ENCODE results near the gene ST3GAL4. TPM values are rescaled to one million over a fixed set of nuclear protein-coding genes. Genes with fewer than 3 reads are reported as not detected.

Gene ST3GAL4
- total and polyA plus RNA-seq, 7 donors: 43.1 to 336 (median 69.2) TPM

- TF ChIP-seq CTCF (IDR thresholded peaks at IDR 0.05) (no peak), POLR2AphosphoS5 (IDR thresholded peaks at IDR 0.05) (peak; percentile 59 to 87 (median 84)), POLR2A (IDR thresholded peaks at IDR 0.05) (no peak), EP300 (IDR thresholded peaks at IDR 0.05) (peak in 1 of 4 donors; percentile 53)
- Histone ChIP-seq H3K36me3 (peaks cover 0 to 12% (median 0%) of the 10 kb centered on the region in 4 donors), H3K4me1 (peaks cover 0 to 60% (median 53%) of the 10 kb centered on the region in 4 donors), H3K27me3 (no peaks in the 10 kb centered on the region), H3K27ac (peak overlapping the region; percentile 82 to 86 (median 84)), H3K9me3 (no peaks in the 10 kb centered on the region), H3K4me3 (no peak overlapping the region)
- intact Hi-C loops (cut with DNase I): loop anchor here (2.0 to 10.0 kb wide), 4 partner anchors 58 to 520 kb away; no protein-coding TSS in a partner anchor
- 73 to 74% methylated on average over 7 of the region's 7 CpGs for WGBS, 2 donors
- DNase-seq: peak; percentile 97
Measured at GRCh38 chr11:126415128-126415527, 59.6 kb downstream of the ST3GAL4 start.

GRCh38 chr11:126415669-126416420 lies 60.4 kb downstream of the ST3GAL4 start:
- Histone ChIP-seq H3K4me3 (peak overlapping the region in 3 of 4 donors; percentile 48 to 52 (median 50)), H3K27me3 (no peaks in the 10 kb centered on the region), H3K4me1 (peaks cover 0 to 55% (median 47%) of the 10 kb centered on the region in 4 donors), H3K36me3 (peaks cover 0 to 11% (median 0%) of the 10 kb centered on the region in 4 donors), H3K9me3 (no peaks in the 10 kb centered on the region), H3K27ac (peak overlapping the region; percentile 82 to 86 (median 84))
- peak; percentile 30 to 59 (median 48) for TF ChIP-seq POLR2AphosphoS5 (IDR thresholded peaks at IDR 0.05)
- TF ChIP-seq POLR2A (IDR thresholded peaks at IDR 0.05): no peak
- TF ChIP-seq CTCF (IDR thresholded peaks at IDR 0.05): no peak
- TF ChIP-seq EP300 (IDR thresholded peaks at IDR 0.05): no peak
- 76 to 81% methylated on average over 19 of the region's 19 CpGs for WGBS, 2 donors
- DNase-seq: peak; percentile 95
- intact Hi-C loops (cut with DNase I): loop anchor here (2.0 to 10.0 kb wide), 4 partner anchors 59 to 521 kb away; no protein-coding TSS in a partner anchor

GRCh38 chr11:126416542-126417090 lies 61.1 kb downstream of the ST3GAL4 start:
- peaks cover 0 to 47% (median 39%) of the 10 kb centered on the region in 4 donors for H3K4me1 ChIP-seq
- peaks cover 0 to 7% (median 0%) of the 10 kb centered on the region in 4 donors for H3K36me3 ChIP-seq
- WGBS, 2 donors: 1 to 5% methylated on average over 52 of the region's 52 CpGs
- intact Hi-C loops (cut with DNase I): loop anchor here (5.0 to 10.0 kb wide), 3 partner anchors 104 to 522 kb away; no protein-coding TSS in a partner anchor
- H3K4me3 ChIP-seq: peak overlapping the region; percentile 26 to 52 (median 49)
- no peaks in the 10 kb centered on the region for H3K9me3 ChIP-seq
- no peak for TF ChIP-seq EP300 (IDR thresholded peaks at IDR 0.05)
- peak; percentile 51 to 74 (median 71) for TF ChIP-seq POLR2AphosphoS5 (IDR thresholded peaks at IDR 0.05)
- TF ChIP-seq POLR2A (IDR thresholded peaks at IDR 0.05): peak in 1 of 2 donors; percentile 37
- no peak for TF ChIP-seq CTCF (IDR thresholded peaks at IDR 0.05)
- H3K27me3 ChIP-seq: no peaks in the 10 kb centered on the region
- peak overlapping the region; percentile 82 to 86 (median 84) for H3K27ac ChIP-seq
- peak; percentile 96 for DNase-seq

- H3K36me3 ChIP-seq: peaks cover 0 to 5% (median 0%) of the 10 kb centered on the region in 4 donors
- H3K9me3 ChIP-seq: no peaks in the 10 kb centered on the region
- H3K27me3 ChIP-seq: no peaks in the 10 kb centered on the region
- TF ChIP-seq POLR2A (IDR thresholded peaks at IDR 0.05): no peak
- no peak for TF ChIP-seq POLR2AphosphoS5 (IDR thresholded peaks at IDR 0.05)
- no peak for TF ChIP-seq EP300 (IDR thresholded peaks at IDR 0.05)
- no peak for TF ChIP-seq CTCF (IDR thresholded peaks at IDR 0.05)
- peak overlapping the region; percentile 82 to 86 (median 84) for H3K27ac ChIP-seq
- peak overlapping the region in 3 of 4 donors; percentile 48 to 52 (median 50) for H3K4me3 ChIP-seq
- intact Hi-C loops (cut with DNase I): loop anchor here (5.0 to 10.0 kb wide), 3 partner anchors 105 to 522 kb away; no protein-coding TSS in a partner anchor
- 31 to 69% methylated on average over 12 of the region's 12 CpGs for WGBS, 2 donors
- H3K4me1 ChIP-seq: peaks cover 0 to 43% (median 38%) of the 10 kb centered on the region in 4 donors
- no peak for DNase-seq
Measured at GRCh38 chr11:126417091-126417862, 61.8 kb downstream of the ST3GAL4 start.

All from sigmoid colon (tissue), 7 donors.